Muscle of leg (tissue), 11 donors: ENCODE results near the gene ARHGAP36. TPM values are rescaled to one million over a fixed set of nuclear protein-coding genes. Genes with fewer than 3 reads are reported as not detected.

ENCODE experiments used
- DNase-seq: peaks from one replicate; pipeline ENCODE4 v3.0.0; 2013
- H3K27ac ChIP-seq: one replicate; pipeline ENCODE4 v1.5.1; 2013; ENCODE audit warnings: mild to moderate bottlenecking, low read length, control low read depth
- H3K27me3 ChIP-seq: one replicate; pipeline ENCODE4 v1.6.1; 2013; ENCODE audit warnings: low read length; ENCODE audit not compliant: control insufficient read depth, insufficient read depth
- H3K36me3 ChIP-seq: one replicate; pipeline ENCODE4 v1.6.1; 2013; ENCODE audit warnings: low read length; ENCODE audit not compliant: control insufficient read depth, insufficient read depth
- H3K4me1 ChIP-seq: one replicate; pipeline ENCODE4 v1.6.1; 2013; ENCODE audit warnings: low read length; ENCODE audit not compliant: control insufficient read depth, insufficient read depth
- H3K4me3 ChIP-seq: one replicate; pipeline ENCODE4 v1.5.1; 2013; ENCODE audit warnings: low read length, control low read depth
- H3K9me3 ChIP-seq: replicated peaks from 2 replicates; pipeline ENCODE4 v1.6.1; 2013; ENCODE audit warnings: low read depth, low read length; ENCODE audit not compliant: control insufficient read depth
- WGBS: methylation state at CpG from one replicate; pipeline ENCODE4 v1.1.5; 2013; ENCODE audit warnings: missing lambda C conversion rate; ENCODE audit not compliant: insufficient coverage; 5-methylcytosine and 5-hydroxymethylcytosine counted together
- polyA plus RNA-seq, 8 donors: library from polyadenylated mRNA; unstranded; fragments of 120-200 nt; gene quantifications; one replicate each; pipeline versions ENCODE4 v1.2.1 to v1.2.3, GENCODE V29; 2013; ENCODE audit warnings: inconsistent platforms in 1 of 8, low replicate concordance in 1 of 8; ENCODE audit not compliant: insufficient read length in 8 of 8, insufficient read depth in 1 of 8
- total RNA-seq: library from RNA; stranded (reverse); fragments of 120-200 nt; gene quantifications from one replicate; pipeline ENCODE4 v1.2.4, GENCODE V29; 2013

ARHGAP36 gene
- total and polyA plus RNA-seq, 9 donors: 197 to 421 (median 361) TPM

- peak overlapping the region; percentile 29 for H3K27ac ChIP-seq
- no peaks in the 10 kb centered on the region for H3K9me3 ChIP-seq
- H3K36me3 ChIP-seq: no peaks in the 10 kb centered on the region
- no peak for DNase-seq
- H3K4me1 ChIP-seq: peaks cover 21% of the 10 kb centered on the region
- WGBS: 41% methylated on average over 17 of the region's 41 CpGs
- peaks cover 76% of the 10 kb centered on the region for H3K27me3 ChIP-seq
- H3K4me3 ChIP-seq: no peak overlapping the region
Measured at GRCh38 chrX:131067846-131068745, 9.9 kb downstream of the ARHGAP36 start.

GRCh38 chrX:131068945-131069719, 11.0 kb downstream of the ARHGAP36 start:
- peaks cover 73% of the 10 kb centered on the region for H3K27me3 ChIP-seq
- no peak overlapping the region for H3K27ac ChIP-seq
- H3K9me3 ChIP-seq: no peaks in the 10 kb centered on the region
- peak; percentile 38 for DNase-seq
- no peak overlapping the region for H3K4me3 ChIP-seq
- H3K4me1 ChIP-seq: peaks cover 18% of the 10 kb centered on the region
- WGBS: 12% methylated on average over 11 of the region's 26 CpGs
- no peaks in the 10 kb centered on the region for H3K36me3 ChIP-seq

- 29% methylated on average over 33 of the region's 39 CpGs for WGBS
- H3K4me1 ChIP-seq: peaks cover 17% of the 10 kb centered on the region
- DNase-seq: no peak
- H3K27ac ChIP-seq: no peak overlapping the region
- H3K36me3 ChIP-seq: no peaks in the 10 kb centered on the region
- H3K9me3 ChIP-seq: no peaks in the 10 kb centered on the region
- H3K4me3 ChIP-seq: no peak overlapping the region
- H3K27me3 ChIP-seq: peaks cover 51% of the 10 kb centered on the region
Measured at GRCh38 chrX:131072871-131073571, 14.9 kb downstream of the ARHGAP36 start.

GRCh38 chrX:131073607-131074006, 15.5 kb downstream of the ARHGAP36 start:
- Histone ChIP-seq H3K4me3 (no peak overlapping the region), H3K27me3 (peaks cover 46% of the 10 kb centered on the region), H3K36me3 (no peaks in the 10 kb centered on the region), H3K9me3 (no peaks in the 10 kb centered on the region), H3K27ac (no peak overlapping the region), H3K4me1 (peaks cover 17% of the 10 kb centered on the region)
- DNase-seq: no peak
- WGBS: 14% methylated on average over 1 of the region's 4 CpGs

- H3K4me1 ChIP-seq: peaks cover 4% of the 10 kb centered on the region
- H3K9me3 ChIP-seq: no peaks in the 10 kb centered on the region
- WGBS: 31% methylated on average over 74 of the region's 75 CpGs
- H3K27ac ChIP-seq: no peak overlapping the region
- no peak overlapping the region for H3K4me3 ChIP-seq
- H3K36me3 ChIP-seq: no peaks in the 10 kb centered on the region
- DNase-seq: no peak
- H3K27me3 ChIP-seq: peaks cover 49% of the 10 kb centered on the region
Measured at GRCh38 chrX:131081772-131082740, 23.9 kb downstream of the ARHGAP36 start.

GRCh38 chrX:131083510-131084142, 25.5 kb downstream of the ARHGAP36 start:
- no peaks in the 10 kb centered on the region for H3K9me3 ChIP-seq
- H3K4me1 ChIP-seq: peaks cover 4% of the 10 kb centered on the region
- H3K4me3 ChIP-seq: no peak overlapping the region
- no peaks in the 10 kb centered on the region for H3K36me3 ChIP-seq
- DNase-seq: no peak
- peaks cover 55% of the 10 kb centered on the region for H3K27me3 ChIP-seq
- 28% methylated on average over 25 of the region's 34 CpGs for WGBS
- H3K27ac ChIP-seq: no peak overlapping the region

GRCh38 chrX:131084145-131084544, 26.0 kb downstream of the ARHGAP36 start:
- no peak for DNase-seq
- Histone ChIP-seq H3K4me3 (no peak overlapping the region), H3K9me3 (no peaks in the 10 kb centered on the region), H3K27me3 (peaks cover 56% of the 10 kb centered on the region), H3K36me3 (no peaks in the 10 kb centered on the region), H3K4me1 (peaks cover 4% of the 10 kb centered on the region), H3K27ac (no peak overlapping the region)
- 31% methylated on average over 5 of the region's 7 CpGs for WGBS

- 80% methylated on average over 2 of the region's 27 CpGs for WGBS
- H3K4me1 ChIP-seq: no peaks in the 10 kb centered on the region
- no peak for DNase-seq
- no peaks in the 10 kb centered on the region for H3K9me3 ChIP-seq
- H3K27ac ChIP-seq: no peak overlapping the region
- no peak overlapping the region for H3K4me3 ChIP-seq
- H3K36me3 ChIP-seq: no peaks in the 10 kb centered on the region
- no peaks in the 10 kb centered on the region for H3K27me3 ChIP-seq
Measured at GRCh38 chrX:131136776-131137175, 78.6 kb downstream of the ARHGAP36 start.

- no peak for DNase-seq
- H3K36me3 ChIP-seq: no peaks in the 10 kb centered on the region
- no CpG with 5 or more reads among the region's 2 CpGs for WGBS
- no peaks in the 10 kb centered on the region for H3K4me1 ChIP-seq
- no peak overlapping the region for H3K4me3 ChIP-seq
- H3K27me3 ChIP-seq: no peaks in the 10 kb centered on the region
- H3K9me3 ChIP-seq: no peaks in the 10 kb centered on the region
- no peak overlapping the region for H3K27ac ChIP-seq
Measured at GRCh38 chrX:131139072-131139471, 80.9 kb downstream of the ARHGAP36 start.
